Daoy (cell line): Measurements from ENCODE around the gene SLC25A1. TPM values are rescaled to one million over a fixed set of nuclear protein-coding genes. Genes with fewer than 3 reads are reported as not detected.
"Not testable (repeated sequence)": the region's sequence is repeated elsewhere in the genome, so short reads cannot be mapped to it uniquely, and the experiment has no call there.

ENCODE experiments used
- DNase-seq: peaks from one replicate; pipeline ENCODE4 v3.0.0-alpha.2; 2015; ENCODE audit warnings: low read depth
- total RNA-seq: library from RNA; depleted of rRNA; stranded (reverse); fragments of >200 nt; shearing (Covaris generic); gene quantifications from 2 replicates; pipeline ENCODE4 v1.2.3, GENCODE V29; 2014

SLC25A1 gene
- total RNA-seq, 1 experiment from 2014 or later, result 53.4 TPM

GRCh38 chr22:19206287-19206686 is 27.8 kb upstream of the SLC25A1 start:
- DNase-seq, result no peak

DNA sequence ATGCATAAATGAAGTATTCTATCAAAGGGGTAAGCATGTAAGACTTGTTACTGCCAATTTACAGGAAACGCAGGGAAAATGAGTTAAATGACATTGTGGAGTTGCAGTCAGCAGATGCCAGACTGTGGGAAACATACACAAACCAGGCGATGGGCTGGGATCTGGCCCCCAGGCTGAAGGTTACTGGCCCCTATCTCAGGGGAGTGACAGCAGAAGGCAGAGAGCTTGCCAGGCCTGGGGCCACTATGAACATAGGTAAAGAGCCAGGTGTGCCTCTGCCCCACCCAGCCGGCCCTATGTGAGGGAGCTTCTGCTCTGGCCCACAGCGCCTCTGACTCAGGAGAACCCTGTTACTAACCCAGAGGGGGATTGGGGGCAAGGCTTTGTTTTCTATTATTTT is 26.1 kb upstream of the SLC25A1 start:
- no peak for DNase-seq

DNA sequence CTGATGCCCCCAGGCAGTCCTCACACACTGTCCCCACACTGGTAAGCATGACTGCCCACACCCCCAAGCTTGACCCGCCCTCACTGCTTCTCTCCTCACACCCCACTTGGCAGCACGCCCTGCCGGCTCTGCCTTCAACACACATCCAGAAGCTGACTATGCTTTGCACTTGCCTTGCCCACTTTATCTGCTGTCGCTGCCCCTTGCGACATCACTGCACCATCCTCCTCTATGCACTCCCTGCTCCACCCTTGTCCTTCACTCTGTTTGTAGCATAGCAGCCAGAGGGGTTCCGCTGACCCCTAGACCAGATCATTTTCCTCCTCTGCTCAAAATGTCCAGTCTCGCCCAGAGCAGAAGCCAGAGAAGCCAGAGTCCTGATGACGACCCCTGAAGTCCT is 25.3 kb upstream of the SLC25A1 start:
- DNase-seq, result no peak

DNA sequence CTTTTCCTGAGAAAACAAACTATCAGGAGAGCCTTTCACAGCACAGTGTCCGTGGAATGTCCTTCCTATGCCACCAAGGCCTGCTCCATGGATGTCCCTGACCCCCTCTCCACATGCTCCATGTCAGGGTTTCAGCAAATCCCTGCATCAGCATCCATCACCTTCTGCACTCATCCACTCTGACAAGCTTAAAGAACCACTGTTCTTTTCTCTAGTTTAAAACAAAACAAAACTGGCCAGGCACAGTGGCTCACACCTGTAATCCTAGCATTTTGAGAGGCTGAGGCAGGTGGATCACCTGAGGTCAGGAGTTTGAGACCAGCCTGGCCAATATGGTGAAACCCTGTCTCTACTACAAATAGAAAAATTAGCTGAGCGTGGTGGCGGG is 24.3 kb upstream of the SLC25A1 start:
- DNase-seq, result not testable (repeated sequence)

GRCh38 chr22:19201869-19202798 is 23.6 kb upstream of the SLC25A1 start:
- DNase-seq, result no peak

- DNase-seq, result no peak
These were observed 22.8 kb upstream of the SLC25A1 start for GRCh38 chr22:19201130-19201868.

- DNase-seq, result no peak
These were observed 20.9 kb upstream of the SLC25A1 start for GRCh38 chr22:19199479-19199878.

- DNase-seq, result no peak
These were observed 19.7 kb upstream of the SLC25A1 start for GRCh38 chr22:19197997-19198865.

- no peak for DNase-seq
These were observed 18.5 kb upstream of the SLC25A1 start for GRCh38 chr22:19196841-19197612.

DNA sequence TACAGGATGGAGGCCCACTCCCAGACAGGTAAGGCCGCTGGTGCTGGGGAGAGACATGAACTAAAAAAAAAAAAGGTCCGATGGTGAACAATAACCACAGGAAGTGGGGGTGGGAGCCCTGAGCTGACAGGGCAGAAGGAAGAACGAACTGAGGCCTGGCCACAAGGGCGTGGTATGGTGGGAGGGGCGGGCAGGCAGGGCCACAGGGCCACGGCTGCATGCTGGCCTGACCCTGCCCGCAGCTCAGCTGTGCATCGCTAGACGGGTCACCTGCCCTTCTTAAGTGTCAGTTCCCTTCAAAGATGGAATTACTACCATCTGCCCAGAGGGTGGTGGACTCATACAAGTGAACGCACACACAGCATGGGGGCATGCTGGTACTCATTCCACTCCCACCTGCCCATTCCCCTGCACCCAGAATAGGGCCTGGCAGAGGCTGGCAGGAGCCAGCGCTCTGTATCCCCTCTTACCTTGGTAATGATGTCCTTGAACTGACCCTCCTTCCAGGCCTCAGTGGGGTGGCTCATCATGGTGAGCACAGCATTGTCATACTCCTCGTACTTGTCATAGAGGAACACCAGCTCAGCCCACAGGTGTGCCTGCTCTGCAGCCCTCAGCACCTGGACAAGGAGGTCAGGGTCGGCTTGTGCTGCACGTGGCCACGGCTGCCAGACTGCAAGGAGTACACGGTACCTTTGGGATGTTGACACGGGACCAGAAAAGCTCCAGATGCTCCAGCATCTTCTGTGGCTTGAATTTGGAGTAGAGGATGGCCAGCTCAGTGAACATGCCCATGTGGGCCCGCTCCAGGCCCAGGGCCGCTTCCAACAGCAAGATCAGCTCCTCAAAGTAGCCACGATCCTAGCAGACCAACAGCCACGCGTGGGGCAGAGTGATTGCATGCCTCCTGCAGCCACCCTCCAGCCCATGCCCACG is 17.5 kb upstream of the SLC25A1 start:
- no peak for DNase-seq

GRCh38 chr22:19194766-19195536 is 16.4 kb upstream of the SLC25A1 start:
- no peak for DNase-seq

- no peak for DNase-seq
These were observed 15.3 kb upstream of the SLC25A1 start for GRCh38 chr22:19193879-19194278.

GRCh38 chr22:19187716-19188563 is 9.4 kb upstream of the SLC25A1 start:
- no peak for DNase-seq

GRCh38 chr22:19184276-19184997 is 5.9 kb upstream of the SLC25A1 start:
- no peak for DNase-seq

DNA sequence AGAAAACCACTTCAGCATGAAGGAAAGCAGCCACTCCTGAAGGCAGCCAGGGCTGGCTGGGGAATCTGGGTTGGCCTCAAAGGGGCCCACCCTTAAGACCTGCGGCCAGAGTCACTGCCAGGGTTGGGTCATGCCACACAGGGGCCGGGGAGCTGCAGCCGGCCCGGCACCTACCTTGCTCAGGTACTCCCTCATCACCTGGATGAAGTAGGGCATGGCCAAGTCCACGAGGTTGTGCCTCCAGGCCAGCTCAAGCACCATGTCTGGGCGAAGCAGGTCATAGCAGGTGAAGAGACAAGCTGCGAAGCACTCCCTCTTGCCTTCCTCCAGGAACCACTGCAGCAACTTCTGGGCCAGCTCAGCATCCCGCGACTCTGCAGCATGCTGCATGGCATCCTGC is 4.7 kb upstream of the SLC25A1 start:
- no peak for DNase-seq

DNA sequence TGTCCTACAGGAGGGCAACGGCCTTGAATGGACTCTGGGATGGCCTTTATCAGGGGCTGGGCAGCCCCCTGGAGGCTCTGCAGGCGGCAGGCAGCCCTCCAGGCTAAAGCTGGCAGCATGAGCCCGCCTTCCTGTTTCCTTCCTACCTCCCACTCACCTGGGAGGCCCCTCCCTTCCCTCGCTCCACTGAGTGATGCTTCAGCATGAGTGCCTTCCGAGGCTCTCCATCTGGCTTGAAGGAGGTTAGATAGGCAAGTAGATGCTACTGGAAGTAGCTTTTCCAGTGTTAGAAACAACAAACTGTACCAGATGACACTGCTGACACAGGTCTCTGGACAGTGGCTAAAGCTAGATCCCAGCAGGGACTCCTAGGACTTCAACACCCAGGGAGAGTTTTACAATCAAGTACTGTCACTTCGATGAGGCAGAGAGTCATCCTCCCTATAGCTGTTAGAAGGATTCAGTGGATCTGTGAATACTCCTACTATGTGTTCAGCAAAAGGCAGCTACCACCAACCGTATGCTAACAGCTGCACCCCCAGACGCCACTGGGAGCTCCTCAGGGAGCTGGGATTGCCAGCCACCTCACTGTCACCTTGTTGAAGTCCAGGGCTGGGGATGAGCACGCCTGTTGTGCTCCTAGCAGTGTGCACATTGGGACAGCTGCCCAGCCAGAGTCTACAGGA is 4.1 kb upstream of the SLC25A1 start:
- no peak for DNase-seq
